Epithelial cell of proximal tubule (primary cell): ENCODE results near the gene HORMAD2. TPM values are rescaled to one million over a fixed set of nuclear protein-coding genes. Genes with fewer than 3 reads are reported as not detected.

ENCODE experiments used
- DNase-seq: peaks from one replicate; pipeline ENCODE4 v3.0.0-alpha.2; 2011; ENCODE audit warnings: low read depth
- H3K4me3 ChIP-seq: 2 replicates; pipeline ENCODE4 v1.5.1; 2011; ENCODE audit warnings: low read depth, mild to moderate bottlenecking, low read length
- total RNA-seq: library from RNA; depleted of rRNA; stranded (reverse); fragments of >200 nt; gene quantifications from 2 replicates; pipeline ENCODE4 v1.2.3, GENCODE V29; 2015
- TF ChIP-seq, protein P1 (sequence below): conservative IDR thresholded peaks from 2 replicates; pipeline ENCODE4 v1.5.1; 2012; ENCODE audit warnings: low read depth, mild to moderate bottlenecking, low read length

The HORMAD2 gene
- total RNA-seq, 1 donor from 2014 or later = not detected

DNA sequence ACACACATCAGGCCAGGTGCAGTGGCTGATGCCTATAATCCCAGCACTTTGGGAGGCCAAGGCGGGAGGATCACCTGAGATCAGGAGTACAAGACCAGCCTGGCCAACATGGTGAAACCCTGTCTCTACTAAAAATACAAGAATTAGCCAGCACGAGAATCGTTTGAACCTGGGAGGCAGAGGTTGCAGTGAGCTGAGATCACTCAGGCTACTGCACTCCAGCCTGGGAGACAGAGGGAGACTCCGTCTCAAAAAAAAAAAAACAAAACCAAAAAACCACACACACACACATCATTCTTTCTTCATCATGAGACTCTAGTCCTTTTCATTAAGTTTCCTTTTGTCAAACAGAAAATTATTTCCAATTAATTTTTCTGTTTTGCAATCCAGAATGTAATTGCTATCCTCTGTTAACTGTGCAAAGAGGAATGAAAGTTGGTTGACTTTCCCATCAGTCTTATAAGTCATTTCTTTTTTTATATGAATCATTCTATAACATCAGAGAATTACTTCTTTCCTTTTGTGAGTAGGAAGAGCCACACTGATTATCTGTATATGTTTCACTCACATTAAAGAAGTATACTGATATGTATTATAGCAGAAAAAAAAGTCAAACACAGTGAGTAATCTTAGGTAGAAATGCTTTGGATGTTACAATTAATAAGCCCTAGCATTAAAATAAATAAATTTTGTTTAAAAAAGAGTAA, 52.2 kb downstream of the HORMAD2 start:
- no peak for DNase-seq
- no peak overlapping the region for H3K4me3 ChIP-seq
- TF ChIP-seq, protein P1, sequence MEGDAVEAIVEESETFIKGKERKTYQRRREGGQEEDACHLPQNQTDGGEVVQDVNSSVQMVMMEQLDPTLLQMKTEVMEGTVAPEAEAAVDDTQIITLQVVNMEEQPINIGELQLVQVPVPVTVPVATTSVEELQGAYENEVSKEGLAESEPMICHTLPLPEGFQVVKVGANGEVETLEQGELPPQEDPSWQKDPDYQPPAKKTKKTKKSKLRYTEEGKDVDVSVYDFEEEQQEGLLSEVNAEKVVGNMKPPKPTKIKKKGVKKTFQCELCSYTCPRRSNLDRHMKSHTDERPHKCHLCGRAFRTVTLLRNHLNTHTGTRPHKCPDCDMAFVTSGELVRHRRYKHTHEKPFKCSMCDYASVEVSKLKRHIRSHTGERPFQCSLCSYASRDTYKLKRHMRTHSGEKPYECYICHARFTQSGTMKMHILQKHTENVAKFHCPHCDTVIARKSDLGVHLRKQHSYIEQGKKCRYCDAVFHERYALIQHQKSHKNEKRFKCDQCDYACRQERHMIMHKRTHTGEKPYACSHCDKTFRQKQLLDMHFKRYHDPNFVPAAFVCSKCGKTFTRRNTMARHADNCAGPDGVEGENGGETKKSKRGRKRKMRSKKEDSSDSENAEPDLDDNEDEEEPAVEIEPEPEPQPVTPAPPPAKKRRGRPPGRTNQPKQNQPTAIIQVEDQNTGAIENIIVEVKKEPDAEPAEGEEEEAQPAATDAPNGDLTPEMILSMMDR = no peak

GRCh38 chr22:30140414-30140813, 60.1 kb downstream of the HORMAD2 start:
- no peak overlapping the region for H3K4me3 ChIP-seq
- TF ChIP-seq, protein P1 = no peak
- no peak for DNase-seq

- no peak for DNase-seq
- no peak overlapping the region for H3K4me3 ChIP-seq
- TF ChIP-seq, protein P1 = no peak
Measured at GRCh38 chr22:30143265-30143664, 63.0 kb downstream of the HORMAD2 start.

DNA sequence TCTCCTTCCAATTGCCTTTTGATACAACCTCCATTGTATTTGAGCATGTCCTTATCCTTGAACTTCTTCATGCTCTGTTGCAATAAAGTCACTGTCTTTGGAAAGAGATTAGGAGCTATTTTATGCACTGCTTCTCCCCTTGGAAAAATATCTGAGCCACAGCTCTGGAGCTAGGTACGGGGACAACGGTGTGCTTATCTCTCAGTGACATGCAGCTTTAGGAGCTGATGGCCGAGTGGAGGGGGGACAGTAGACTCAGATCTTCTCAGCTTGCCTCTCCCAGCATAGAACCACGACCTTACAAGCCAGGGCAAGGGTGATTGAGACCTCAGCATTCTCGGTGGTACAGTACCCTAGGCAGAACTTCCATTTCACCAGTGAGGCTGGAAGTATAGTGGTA, 64.1 kb downstream of the HORMAD2 start:
- H3K4me3 ChIP-seq = no peak overlapping the region
- TF ChIP-seq, protein P1 = no peak
- DNase-seq = no peak

DNA sequence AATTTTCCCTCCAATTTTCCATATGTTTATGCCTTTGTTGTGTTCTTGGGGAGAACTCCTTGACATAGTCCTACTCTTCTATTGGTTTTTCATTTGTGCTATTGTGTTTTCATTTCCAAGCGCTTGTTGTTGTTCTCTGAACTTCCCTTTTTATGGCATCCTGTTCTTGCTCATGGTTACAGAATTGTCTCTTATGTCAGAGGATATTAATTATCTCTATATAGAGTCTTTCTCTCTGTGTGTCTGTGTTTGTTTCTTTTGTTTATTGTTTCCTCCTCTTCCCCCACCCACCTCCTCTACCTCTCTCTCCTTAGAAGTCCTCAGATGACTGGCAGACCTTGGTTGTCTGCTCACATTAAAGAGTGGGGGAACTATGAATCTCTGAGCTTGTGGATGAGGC, 69.9 kb downstream of the HORMAD2 start:
- no peak overlapping the region for H3K4me3 ChIP-seq
- TF ChIP-seq, protein P1 = no peak
- no peak for DNase-seq

- H3K4me3 ChIP-seq = no peak overlapping the region
- TF ChIP-seq, protein P1 = no peak
- no peak for DNase-seq
Measured at GRCh38 chr22:30158277-30158676, 78.0 kb downstream of the HORMAD2 start.
